Endothelial cell of umbilical vein (primary cell): ENCODE measurements around the gene DKKL1. TPM values are rescaled to one million over a fixed set of nuclear protein-coding genes. Genes with fewer than 3 reads are reported as not detected.

Source experiments
- Bru-seq: library from RNA; stranded (reverse); fragments of 400-500 nt; gene quantifications from one replicate; lab custom pipeline; 2021; lab: Mats Ljungman, UMichigan
- BruChase-seq, 2 experiments: library from RNA; stranded (reverse); fragments of 400-500 nt; gene quantifications; one replicate each; lab custom pipeline; 2021; lab: Mats Ljungman, UMichigan
- BruUV-seq: library from RNA; stranded (reverse); fragments of 400-500 nt; replicated peaks from 2 replicates; lab custom pipeline; 2021; lab: Mats Ljungman, UMichigan
- CTCF ChIA-PET: fragments of 300-600, 350-600 bp; sonication (Branson Sonifier 250); formaldehyde crosslinking; loops from one replicate; lab custom pipeline; 2021; ENCODE audit warnings: antibody characterized with exemption, inconsistent platforms; lab: Charles Lee
- POLR2A ChIA-PET: fragments of 300-600, 350-600 bp; sonication (Branson Sonifier 250); formaldehyde crosslinking; loops from one replicate; lab custom pipeline; 2021; ENCODE audit warnings: antibody characterized with exemption, inconsistent platforms; lab: Charles Lee
- DNase-seq: peaks from one replicate; pipeline ENCODE4 v3.0.0-alpha.2; 2011; ENCODE audit warnings: low read depth, low spot score
- FAIRE-seq: peaks from 2 replicates; lab custom pipeline; 2011; peaks lifted over from hg19 to GRCh38; lab: Jason Lieb, UNC
- H2AFZ ChIP-seq: 2 replicates; pipeline ENCODE4 v1.6.0; 2012; ENCODE audit warnings: low read depth, low read length, control low read depth, inconsistent platforms
- H3K27ac ChIP-seq: 2 replicates; pipeline ENCODE4 v1.5.1; 2011; ENCODE audit warnings: low read depth, mild to moderate bottlenecking, control low read depth, low read length, moderate library complexity; ENCODE audit not compliant: insufficient read depth
- H3K27me3 ChIP-seq, 2 experiments: 2 replicates each; pipeline versions ENCODE4 v1.6.0 to v1.6.1; 2011; ENCODE audit warnings: low read length in 2 of 2, mixed read lengths in 1 of 2; ENCODE audit not compliant: control insufficient read depth in 2 of 2, insufficient read depth in 2 of 2
- H3K36me3 ChIP-seq, 2 experiments: 2 replicates in 1 of 2; 3 replicates in 1 of 2; pipeline ENCODE4 v1.5.1; 2011; ENCODE audit warnings: low read length in 2 of 2, mild to moderate bottlenecking in 1 of 2, moderate library complexity in 1 of 2; ENCODE audit not compliant: control insufficient read depth in 2 of 2, insufficient read depth in 2 of 2; ENCODE audit errors: extremely low read depth in 1 of 2
- H3K4me1 ChIP-seq: 3 replicates; pipeline ENCODE4 v1.5.1; 2011; ENCODE audit warnings: mild to moderate bottlenecking, low read length; ENCODE audit not compliant: control insufficient read depth, insufficient read depth; ENCODE audit errors: extremely low read depth
- H3K4me2 ChIP-seq: 2 replicates; pipeline ENCODE4 v1.6.1; 2011; ENCODE audit warnings: low read length, control low read depth, mixed read lengths; ENCODE audit not compliant: insufficient read depth
- H3K4me3 ChIP-seq, 3 experiments: fragments of 200-600 bp in 1 of 3; sonication (generic), shearing (Covaris generic) in 1 of 3; replicated peaks in 1 of 3; 2 replicates each; pipeline ENCODE4 v1.5.1; 2011 to 2016; ENCODE audit warnings: control low read depth in 3 of 3, low read length in 3 of 3, mild to moderate bottlenecking in 2 of 3, inconsistent platforms in 1 of 3, low read depth in 1 of 3, moderate library complexity in 1 of 3; ENCODE audit not compliant: insufficient read depth in 1 of 3
- H3K79me2 ChIP-seq: 2 replicates; pipeline ENCODE4 v1.6.0; 2012; ENCODE audit warnings: low read length, inconsistent platforms; ENCODE audit not compliant: control insufficient read depth, insufficient read depth
- H3K9ac ChIP-seq: replicated peaks from 2 replicates; pipeline ENCODE3; 2011; ENCODE audit warnings: low read length, control low read depth; ENCODE audit not compliant: insufficient read depth; ENCODE audit errors: extremely low read depth
- H3K9me1 ChIP-seq: replicated peaks from 3 replicates; pipeline ENCODE4 v1.6.0; 2011; ENCODE audit warnings: mild to moderate bottlenecking, low read length; ENCODE audit not compliant: control insufficient read depth, insufficient read depth; ENCODE audit errors: extremely low read depth
- H3K9me3 ChIP-seq: replicated peaks from 2 replicates; pipeline ENCODE4 v1.5.1; 2012; ENCODE audit warnings: low read length, inconsistent platforms; ENCODE audit not compliant: control insufficient read depth, insufficient read depth
- H4K20me1 ChIP-seq: replicated peaks from 2 replicates; pipeline ENCODE3; 2011; ENCODE audit warnings: mild to moderate bottlenecking, low read length; ENCODE audit not compliant: control insufficient read depth, insufficient read depth; ENCODE audit errors: extremely low read depth
- CTCF ChIP-seq, 2 donors: IDR thresholded peaks; 1 replicate in 1 of 2; 2 replicates in 1 of 2; pipeline ENCODE4 v1.5.1; 2011; ENCODE audit warnings: low read length in 2 of 2, mild to moderate bottlenecking in 2 of 2, moderate library complexity in 2 of 2, control low read depth in 1 of 2, inconsistent platforms in 1 of 2, low read depth in 1 of 2; ENCODE audit not compliant: insufficient read depth in 1 of 2; ENCODE audit errors: extremely low read depth in 1 of 2
- EZH2 ChIP-seq: IDR thresholded peaks from 2 replicates; pipeline ENCODE4 v1.6.1; 2012; ENCODE audit warnings: borderline replicate concordance, low read depth, mild to moderate bottlenecking, moderate library complexity, low read length, inconsistent platforms; ENCODE audit not compliant: severe bottlenecking
- FOS ChIP-seq: IDR thresholded peaks from 2 replicates; pipeline ENCODE4 v1.6.1; 2011; ENCODE audit warnings: mild to moderate bottlenecking, low read length, moderate library complexity, borderline replicate concordance; ENCODE audit not compliant: insufficient read depth
- JUN ChIP-seq: IDR thresholded peaks from 2 replicates; pipeline ENCODE4 v1.6.1; 2011; ENCODE audit warnings: borderline replicate concordance, low read depth; ENCODE audit not compliant: insufficient read length, insufficient read depth
- MAX ChIP-seq: IDR thresholded peaks from 2 replicates; pipeline ENCODE4 v1.6.1; 2011; ENCODE audit not compliant: insufficient read depth, insufficient read length
- MYC ChIP-seq: IDR thresholded peaks from one replicate; pipeline ENCODE4 v1.6.1; 2011; ENCODE audit warnings: mild to moderate bottlenecking, low read depth, low read length
- POLR2AphosphoS5 ChIP-seq: IDR thresholded peaks from 2 replicates; pipeline ENCODE4 v1.6.1; 2012; ENCODE audit warnings: low read depth, mild to moderate bottlenecking, control low read depth, low read length, moderate library complexity; ENCODE audit not compliant: insufficient read depth
- dilution Hi-C: fragments of 300-500 bp; cut with MboI; formaldehyde crosslinking; loops from one replicate; pipeline ENCODE4 v1.15.0; 2019; ENCODE audit warnings: low sequenced_read_pairs; ENCODE audit not compliant: extremely low pct_ligation_motif_present
- intact Hi-C: fragments of 100-400 bp; cut with micrococcal nuclease; formaldehyde crosslinking; loops from one replicate; pipeline ENCODE4 v1.10.0; 2022
- long read RNA-seq: library from polyadenylated mRNA; stranded (forward); transcript quantifications from one replicate; pipeline ENCODE4 v2.0.0, GENCODE V29; 2021
- polyA minus RNA-seq, 3 experiments: library from RNA; depleted of rRNA, polyadenylated mRNA; stranded (reverse); fragments of >200 nt; gene quantifications; 1 replicate in 1 of 3; 2 replicates in 2 of 3; pipeline ENCODE4 v1.2.3, GENCODE V29; 2011
- polyA plus RNA-seq, 4 experiments: library from polyadenylated mRNA; depleted of rRNA in 3 of 4; stranded (reverse) in 3 of 4; unstranded in 1 of 4; fragments of >200 nt; gene quantifications; 2 replicates each; pipeline versions ENCODE4 v1.2.1 to v1.2.3, GENCODE V29; 2011 to 2012; ENCODE audit warnings: missing spikeins in 1 of 4
- total RNA-seq: library from RNA; stranded (reverse); gene quantifications from 2 replicates; pipeline ENCODE4 v1.2.3, GENCODE V29; 2021

Gene DKKL1
- total RNA-seq (not detected in 2 replicates), polyA plus RNA-seq (0.21 and 0.35 TPM in 2 replicates), polyA minus RNA-seq (0.29 TPM in 1 of 2 replicates, not detected in the other), Bru-seq, nascent RNA (percentile 14 among the genes with signal in this experiment), BruChase-seq, experiment 1, labeled RNA remaining after a 6-hour chase (percentile 34 among the genes with signal in this experiment), BruChase-seq, experiment 2, labeled RNA remaining after a 2-hour chase (percentile 22 among the genes with signal in this experiment)
- 0.17 and 0.35 TPM in 2 replicates for polyA plus RNA-seq (2011; cell fraction: cytosol; rRNA removed)
- polyA plus RNA-seq (2011; cell fraction: nucleus; rRNA removed), result 0.41 TPM in 1 of 2 replicates, not detected in the other
- polyA plus RNA-seq (2012), result 0.32 and 0.89 TPM in 2 replicates
- not detected for polyA minus RNA-seq (2011; cell fraction: cytosol; rRNA and poly(A)+ RNA removed)
- not detected in 2 replicates for polyA minus RNA-seq (2011; cell fraction: nucleus; rRNA and poly(A)+ RNA removed)
- long read RNA-seq, result 0 reads

- peaks cover 13% of the 10 kb centered on the region for H3K4me1 ChIP-seq
- no peaks in the 10 kb centered on the region for H3K9me3 ChIP-seq
- peak within 1 kb of the TSS; percentile 82 for H3K4me2 ChIP-seq
- BruUV-seq, result no TSS peak
- intact Hi-C loops (loop anchor here (1.0 to 2.0 kb wide), 2 partner anchors 29 to 80 kb away; no protein-coding TSS in a partner anchor), dilution Hi-C loops (no loop called here)
- ChIA-PET POLR2A (interaction anchor here (1.0 kb wide), 1 partner anchor 14 kb away, joined by 3 read pairs; no protein-coding TSS in a partner anchor), CTCF (interaction anchor here (0.7 to 1.3 kb wide), 4 partner anchors 10 to 112 kb away, joined by 3 read pairs; partner anchors contain the start of gene SLC17A7)
- H3K4me3 ChIP-seq, result peak within 1 kb of the TSS; percentile 83 to 97 (median 95)
- DNase-seq (peak; percentile 100), FAIRE-seq (peak; percentile 100)
- no peaks in the 10 kb centered on the region for H3K27me3 ChIP-seq
- TF ChIP-seq JUN, result no peak
- no peak for TF ChIP-seq CTCF (IDR thresholded peaks at IDR 0.05; ENCODE audit: extremely low read depth in 1 of 2, insufficient read depth in 1 of 2, low read depth in 1 of 2, low read length in 2 of 2)
- no peak for TF ChIP-seq FOS
- no peak for TF ChIP-seq MAX
- peak; percentile 25 for TF ChIP-seq POLR2AphosphoS5
- TF ChIP-seq MYC, result no peak
- no peak for TF ChIP-seq EZH2
- peak within 1 kb of the TSS; percentile 91 for H3K27ac ChIP-seq
- peak within 1 kb of the TSS; percentile 98 for H3K9ac ChIP-seq
- H2AFZ ChIP-seq, result peak within 1 kb of the TSS; percentile 75
- H4K20me1 ChIP-seq, result no peaks in the 10 kb centered on the region
- H3K36me3 ChIP-seq, result peaks cover 2 to 3% of the 10 kb centered on the region in 2 experiments
- H3K9me1 ChIP-seq, result no peaks in the 10 kb centered on the region
- H3K79me2 ChIP-seq, result peaks cover 32% of the 10 kb centered on the region
These were observed at the start of gene DKKL1 for GRCh38 chr19:49363268-49364082. Gene DKKL1 (plus strand): TSS chr19:49363877. CDS start chr19:49363999, 122 bp downstream.
